ENCODE measurements around the gene RPS19. TPM values are rescaled to one million over a fixed set of nuclear protein-coding genes. Genes with fewer than 3 reads are reported as not detected.

Gene RPS19
- total and polyA plus RNA-seq, 10 donors = 744 to 8,491 (median 1,984) TPM

DNA sequence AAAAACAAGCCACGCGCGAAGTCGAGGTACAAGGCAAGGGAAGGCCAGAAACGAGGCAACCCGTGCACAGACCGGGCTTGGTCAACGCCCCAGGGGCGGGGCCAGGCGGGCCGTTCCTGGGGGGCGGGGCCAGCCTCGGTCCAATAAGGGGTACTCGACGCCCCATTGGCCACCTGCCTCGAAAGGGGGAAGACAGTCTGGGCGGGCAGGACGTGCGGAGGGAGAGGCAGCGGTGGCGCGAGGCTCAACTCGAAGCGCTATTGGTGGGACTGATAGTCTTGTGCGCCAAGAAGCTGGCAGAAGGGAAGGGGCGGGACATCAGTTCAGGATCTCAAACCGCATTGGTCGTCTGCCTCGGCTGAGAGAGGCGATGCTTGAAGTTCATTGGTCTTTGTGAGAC lies 15.5 kb upstream of the RPS19 start, which contains the start of gene LYPD4:
Gene LYPD4, minus strand, starts transcription at position 83 of the 400 bp plus-strand sequence. CDS start 5,398 bp downstream, outside the sequence.
- intact Hi-C loops (cut with DNase I; ENCODE audit: low total_unique reads) = no loop called here
- Histone ChIP-seq H3K27me3 (replicated peaks in 1 of 7) (peaks cover 0 to 18% (median 0%) of the 10 kb centered on the region in 7 donors), H3K9me3 (peaks cover 0 to 3% (median 0%) of the 10 kb centered on the region in 8 donors), H3K36me3 (no peaks in the 10 kb centered on the region), H3K27ac (no peak within 1 kb of the TSS), H3K4me3 (no peak within 1 kb of the TSS), H3K4me1 (no peaks in the 10 kb centered on the region)
- 81 to 88% (median 84%) methylated on average over 30 of the region's 30 CpGs for WGBS, 5 donors
- TF ChIP-seq, protein P1, sequence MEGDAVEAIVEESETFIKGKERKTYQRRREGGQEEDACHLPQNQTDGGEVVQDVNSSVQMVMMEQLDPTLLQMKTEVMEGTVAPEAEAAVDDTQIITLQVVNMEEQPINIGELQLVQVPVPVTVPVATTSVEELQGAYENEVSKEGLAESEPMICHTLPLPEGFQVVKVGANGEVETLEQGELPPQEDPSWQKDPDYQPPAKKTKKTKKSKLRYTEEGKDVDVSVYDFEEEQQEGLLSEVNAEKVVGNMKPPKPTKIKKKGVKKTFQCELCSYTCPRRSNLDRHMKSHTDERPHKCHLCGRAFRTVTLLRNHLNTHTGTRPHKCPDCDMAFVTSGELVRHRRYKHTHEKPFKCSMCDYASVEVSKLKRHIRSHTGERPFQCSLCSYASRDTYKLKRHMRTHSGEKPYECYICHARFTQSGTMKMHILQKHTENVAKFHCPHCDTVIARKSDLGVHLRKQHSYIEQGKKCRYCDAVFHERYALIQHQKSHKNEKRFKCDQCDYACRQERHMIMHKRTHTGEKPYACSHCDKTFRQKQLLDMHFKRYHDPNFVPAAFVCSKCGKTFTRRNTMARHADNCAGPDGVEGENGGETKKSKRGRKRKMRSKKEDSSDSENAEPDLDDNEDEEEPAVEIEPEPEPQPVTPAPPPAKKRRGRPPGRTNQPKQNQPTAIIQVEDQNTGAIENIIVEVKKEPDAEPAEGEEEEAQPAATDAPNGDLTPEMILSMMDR (IDR thresholded peaks at IDR 0.05 in 8 of 11, conservative IDR thresholded peaks at IDR 0.05 in 3 of 11) = no peak
- TF ChIP-seq POLR2AphosphoS5 (IDR thresholded peaks at IDR 0.05) (no peak), POLR2A (IDR thresholded peaks at IDR 0.05) (no peak)
- no peak for DNase-seq

DNA sequence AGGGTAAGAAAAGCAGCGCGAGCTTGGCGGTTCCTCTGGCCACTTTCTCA lies 15.2 kb upstream of the RPS19 start, which contains the start of gene DMRTC2:
Gene DMRTC2, plus strand, starts transcription at position 42 of the 50 bp plus-strand sequence. CDS start 2,387 bp downstream, outside the sequence.
- intact Hi-C loops (cut with DNase I; ENCODE audit: low total_unique reads) = no loop called here
- H3K27me3 ChIP-seq (replicated peaks in 1 of 7) = peaks cover 0 to 18% (median 0%) of the 10 kb centered on the region in 7 donors
- no peaks in the 10 kb centered on the region for H3K36me3 ChIP-seq
- H3K9me3 ChIP-seq = peaks cover 0 to 3% (median 0%) of the 10 kb centered on the region in 8 donors
- TF ChIP-seq POLR2AphosphoS5 (IDR thresholded peaks at IDR 0.05) (no peak), POLR2A (IDR thresholded peaks at IDR 0.05) (no peak)
- TF ChIP-seq, protein P1 (IDR thresholded peaks at IDR 0.05 in 8 of 11, conservative IDR thresholded peaks at IDR 0.05 in 3 of 11) = no peak
- no peak for DNase-seq
- WGBS, 5 donors = 90 to 100% (median 92%) methylated on average over 3 of the region's 3 CpGs
- no peak within 1 kb of the TSS for H3K4me3 ChIP-seq
- no peak within 1 kb of the TSS for H3K27ac ChIP-seq
- H3K4me1 ChIP-seq = no peaks in the 10 kb centered on the region

DNA sequence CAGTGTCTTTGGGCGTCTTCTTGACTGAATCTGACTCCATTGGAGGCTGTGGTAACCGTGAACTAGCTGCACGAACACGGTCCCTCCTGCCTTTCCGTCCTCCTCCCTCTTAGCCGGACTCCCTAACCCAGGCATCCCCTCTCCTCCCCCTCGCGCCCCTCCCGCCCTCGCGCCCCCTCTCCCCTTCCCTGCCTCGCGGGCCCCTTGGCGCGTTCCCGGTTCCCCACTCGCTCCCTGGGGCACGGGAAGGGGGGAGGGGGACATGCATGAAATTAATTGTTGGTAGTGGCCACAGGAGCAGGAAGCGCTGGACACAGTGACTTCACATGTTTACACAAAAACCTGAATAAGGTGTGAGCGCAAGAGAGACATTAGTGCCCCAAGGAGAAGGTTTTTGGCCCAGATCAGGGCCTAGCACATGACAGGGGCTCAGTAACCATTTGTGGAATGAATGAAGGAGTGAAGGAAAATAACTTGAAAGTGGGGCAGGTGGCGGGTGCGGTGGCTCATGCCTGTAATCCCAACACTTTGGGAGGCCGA lies 14.9 kb upstream of the RPS19 start:
- Histone ChIP-seq H3K4me1 (no peaks in the 10 kb centered on the region), H3K4me3 (no peak overlapping the region), H3K36me3 (no peaks in the 10 kb centered on the region), H3K27me3 (replicated peaks in 1 of 7) (peaks cover 0 to 18% (median 0%) of the 10 kb centered on the region in 7 donors), H3K27ac (no peak overlapping the region), H3K9me3 (peaks cover 0 to 3% (median 0%) of the 10 kb centered on the region in 8 donors)
- TF ChIP-seq POLR2AphosphoS5 (IDR thresholded peaks at IDR 0.05) (no peak), POLR2A (IDR thresholded peaks at IDR 0.05) (no peak)
- TF ChIP-seq, protein P1 (IDR thresholded peaks at IDR 0.05 in 8 of 11, conservative IDR thresholded peaks at IDR 0.05 in 3 of 11) = no peak
- intact Hi-C loops (cut with DNase I; ENCODE audit: low total_unique reads) = no loop called here
- WGBS, 5 donors = 91 to 95% (median 93%) methylated on average over 16 to 23 of the region's 23 CpGs
- no peak for DNase-seq

DNA sequence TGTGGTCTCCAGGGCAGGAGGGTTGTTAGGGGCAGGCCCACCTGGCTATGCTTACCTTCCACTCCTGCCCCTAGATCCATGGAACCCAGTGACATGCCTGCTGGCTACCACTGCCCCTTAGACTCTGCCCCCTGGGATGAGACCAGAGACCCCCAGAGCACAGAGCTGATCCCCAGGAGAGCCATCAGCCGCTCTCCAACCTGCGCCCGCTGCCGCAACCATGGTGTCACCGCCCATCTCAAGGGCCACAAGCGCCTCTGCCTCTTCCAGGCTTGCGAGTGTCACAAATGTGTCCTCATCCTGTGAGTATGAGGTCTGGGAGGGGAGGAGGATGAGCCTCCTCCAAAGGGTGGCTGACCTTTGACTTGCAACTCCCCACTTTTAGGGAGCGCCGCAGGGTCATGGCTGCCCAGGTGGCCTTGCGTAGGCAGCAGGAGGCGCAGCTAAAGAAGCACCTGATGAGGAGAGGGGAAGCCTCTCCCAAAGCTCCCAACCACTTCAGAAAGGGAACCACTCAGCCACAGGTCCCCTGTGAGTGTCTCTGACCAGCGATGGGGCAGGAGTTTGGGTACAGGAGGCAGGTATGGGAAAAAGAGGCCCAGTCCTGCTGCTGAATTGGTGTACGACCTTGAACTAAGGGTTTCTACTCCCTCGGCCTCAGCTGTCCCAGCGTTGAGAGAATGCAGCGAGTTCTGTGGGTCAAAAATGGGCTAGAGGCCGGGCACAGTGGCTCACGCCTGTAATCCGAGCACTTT lies 12.5 kb upstream of the RPS19 start:
- H3K4me3 ChIP-seq = no peak overlapping the region
- H3K27ac ChIP-seq = no peak overlapping the region
- peaks cover 0 to 8% (median 0%) of the 10 kb centered on the region in 7 donors for H3K27me3 ChIP-seq (replicated peaks in 1 of 7)
- peaks cover 0 to 3% (median 0%) of the 10 kb centered on the region in 8 donors for H3K9me3 ChIP-seq
- 89 to 93% (median 90%) methylated on average over 15 to 19 of the region's 19 CpGs for WGBS, 5 donors
- H3K36me3 ChIP-seq = no peaks in the 10 kb centered on the region
- intact Hi-C loops (cut with DNase I; ENCODE audit: low total_unique reads) = no loop called here
- TF ChIP-seq POLR2A (IDR thresholded peaks at IDR 0.05) (no peak), POLR2AphosphoS5 (IDR thresholded peaks at IDR 0.05) (no peak)
- H3K4me1 ChIP-seq = no peaks in the 10 kb centered on the region
- DNase-seq = no peak

All from spleen (tissue), 11 donors.